ENCODE results near the gene PDSS1.

The PDSS1 gene

DNA sequence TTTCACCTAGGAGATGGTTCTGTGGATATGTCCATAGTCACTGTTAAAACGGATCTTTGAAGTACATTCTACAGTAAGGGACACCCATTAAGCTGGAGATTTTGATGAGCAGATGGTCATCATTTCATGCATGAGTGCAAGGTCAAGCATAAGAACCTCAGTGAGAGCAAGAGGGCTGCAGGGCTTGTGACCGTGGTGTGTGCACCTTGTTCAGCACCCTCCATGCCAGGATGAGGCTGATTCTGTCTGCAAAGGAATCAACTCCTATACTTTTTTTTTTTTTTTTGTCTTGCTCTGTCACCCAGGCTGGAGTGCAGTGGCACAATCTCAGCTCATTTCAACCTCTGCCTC, 17.6 kb downstream of the PDSS1 start:
- no peak for TF ChIP-seq YY1 (IDR thresholded peaks at IDR 0.05; ENCODE audit: low read depth)
- TF ChIP-seq, protein P1, sequence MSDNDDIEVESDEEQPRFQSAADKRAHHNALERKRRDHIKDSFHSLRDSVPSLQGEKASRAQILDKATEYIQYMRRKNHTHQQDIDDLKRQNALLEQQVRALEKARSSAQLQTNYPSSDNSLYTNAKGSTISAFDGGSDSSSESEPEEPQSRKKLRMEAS (IDR thresholded peaks at IDR 0.05) = no peak
- TF ChIP-seq TCF12 (IDR thresholded peaks at IDR 0.05; ENCODE audit: low read depth) = no peak
- TF ChIP-seq, protein P2, sequence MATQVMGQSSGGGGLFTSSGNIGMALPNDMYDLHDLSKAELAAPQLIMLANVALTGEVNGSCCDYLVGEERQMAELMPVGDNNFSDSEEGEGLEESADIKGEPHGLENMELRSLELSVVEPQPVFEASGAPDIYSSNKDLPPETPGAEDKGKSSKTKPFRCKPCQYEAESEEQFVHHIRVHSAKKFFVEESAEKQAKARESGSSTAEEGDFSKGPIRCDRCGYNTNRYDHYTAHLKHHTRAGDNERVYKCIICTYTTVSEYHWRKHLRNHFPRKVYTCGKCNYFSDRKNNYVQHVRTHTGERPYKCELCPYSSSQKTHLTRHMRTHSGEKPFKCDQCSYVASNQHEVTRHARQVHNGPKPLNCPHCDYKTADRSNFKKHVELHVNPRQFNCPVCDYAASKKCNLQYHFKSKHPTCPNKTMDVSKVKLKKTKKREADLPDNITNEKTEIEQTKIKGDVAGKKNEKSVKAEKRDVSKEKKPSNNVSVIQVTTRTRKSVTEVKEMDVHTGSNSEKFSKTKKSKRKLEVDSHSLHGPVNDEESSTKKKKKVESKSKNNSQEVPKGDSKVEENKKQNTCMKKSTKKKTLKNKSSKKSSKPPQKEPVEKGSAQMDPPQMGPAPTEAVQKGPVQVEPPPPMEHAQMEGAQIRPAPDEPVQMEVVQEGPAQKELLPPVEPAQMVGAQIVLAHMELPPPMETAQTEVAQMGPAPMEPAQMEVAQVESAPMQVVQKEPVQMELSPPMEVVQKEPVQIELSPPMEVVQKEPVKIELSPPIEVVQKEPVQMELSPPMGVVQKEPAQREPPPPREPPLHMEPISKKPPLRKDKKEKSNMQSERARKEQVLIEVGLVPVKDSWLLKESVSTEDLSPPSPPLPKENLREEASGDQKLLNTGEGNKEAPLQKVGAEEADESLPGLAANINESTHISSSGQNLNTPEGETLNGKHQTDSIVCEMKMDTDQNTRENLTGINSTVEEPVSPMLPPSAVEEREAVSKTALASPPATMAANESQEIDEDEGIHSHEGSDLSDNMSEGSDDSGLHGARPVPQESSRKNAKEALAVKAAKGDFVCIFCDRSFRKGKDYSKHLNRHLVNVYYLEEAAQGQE (IDR thresholded peaks at IDR 0.05; ENCODE audit: low read depth) = no peak
- TF ChIP-seq TAF1 (IDR thresholded peaks at IDR 0.05; ENCODE audit: low read depth) = no peak
- no peak for TF ChIP-seq EGR1 (IDR thresholded peaks at IDR 0.05)
- no peak for TF ChIP-seq ZBTB7A (IDR thresholded peaks at IDR 0.05; ENCODE audit: low read depth)
- no peak for TF ChIP-seq EP300 (IDR thresholded peaks at IDR 0.05; ENCODE audit: borderline replicate concordance)
- TF ChIP-seq, protein P3, sequence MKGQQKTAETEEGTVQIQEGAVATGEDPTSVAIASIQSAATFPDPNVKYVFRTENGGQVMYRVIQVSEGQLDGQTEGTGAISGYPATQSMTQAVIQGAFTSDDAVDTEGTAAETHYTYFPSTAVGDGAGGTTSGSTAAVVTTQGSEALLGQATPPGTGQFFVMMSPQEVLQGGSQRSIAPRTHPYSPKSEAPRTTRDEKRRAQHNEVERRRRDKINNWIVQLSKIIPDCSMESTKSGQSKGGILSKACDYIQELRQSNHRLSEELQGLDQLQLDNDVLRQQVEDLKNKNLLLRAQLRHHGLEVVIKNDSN (IDR thresholded peaks at IDR 0.05) = no peak
- no peak for TF ChIP-seq CEBPB (IDR thresholded peaks at IDR 0.05)
- TF ChIP-seq FOXM1 (IDR thresholded peaks at IDR 0.05; ENCODE audit: borderline replicate concordance, low read depth) = no peak
- TF ChIP-seq RAD21 (IDR thresholded peaks at IDR 0.05; ENCODE audit: low read depth) = no peak
- TF ChIP-seq NFIC (IDR thresholded peaks at IDR 0.05) = no peak
- no peak for TF ChIP-seq TEAD4 (IDR thresholded peaks at IDR 0.05)

DNA sequence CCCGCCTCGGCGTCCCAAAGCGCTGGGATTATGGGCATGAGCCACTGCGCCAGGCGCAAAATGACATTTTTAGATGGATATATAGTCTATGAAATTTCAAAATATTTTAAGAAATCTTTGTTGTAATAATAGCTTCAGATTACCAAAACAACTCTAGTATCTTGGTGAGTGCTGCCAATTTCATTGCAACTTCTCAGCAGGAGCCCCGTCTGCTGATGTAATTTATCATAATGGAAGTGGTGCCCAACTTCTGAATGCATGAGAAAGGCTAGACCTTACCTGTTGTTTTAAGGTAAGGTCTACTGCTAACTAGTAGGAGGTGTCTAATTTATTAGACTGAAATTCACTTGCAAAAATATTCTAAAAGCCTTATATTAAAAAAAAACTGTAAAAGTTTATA, 20.0 kb downstream of the PDSS1 start:
- TF ChIP-seq EGR1 (IDR thresholded peaks at IDR 0.05) (no peak), TEAD4 (IDR thresholded peaks at IDR 0.05) (no peak), RAD21 (IDR thresholded peaks at IDR 0.05; ENCODE audit: low read depth) (no peak), FOXM1 (IDR thresholded peaks at IDR 0.05; ENCODE audit: borderline replicate concordance, low read depth) (no peak), TAF1 (IDR thresholded peaks at IDR 0.05; ENCODE audit: low read depth) (no peak), ZBTB7A (IDR thresholded peaks at IDR 0.05; ENCODE audit: low read depth) (no peak), CEBPB (IDR thresholded peaks at IDR 0.05) (no peak), YY1 (IDR thresholded peaks at IDR 0.05; ENCODE audit: low read depth) (no peak), CREB1 (IDR thresholded peaks at IDR 0.05; ENCODE audit: low read depth) (no peak), TCF12 (IDR thresholded peaks at IDR 0.05; ENCODE audit: low read depth) (no peak)
- TF ChIP-seq, protein P3 (IDR thresholded peaks at IDR 0.05) = no peak
- TF ChIP-seq, protein P2 (IDR thresholded peaks at IDR 0.05; ENCODE audit: low read depth) = no peak
- TF ChIP-seq, protein P1 (IDR thresholded peaks at IDR 0.05) = no peak

DNA sequence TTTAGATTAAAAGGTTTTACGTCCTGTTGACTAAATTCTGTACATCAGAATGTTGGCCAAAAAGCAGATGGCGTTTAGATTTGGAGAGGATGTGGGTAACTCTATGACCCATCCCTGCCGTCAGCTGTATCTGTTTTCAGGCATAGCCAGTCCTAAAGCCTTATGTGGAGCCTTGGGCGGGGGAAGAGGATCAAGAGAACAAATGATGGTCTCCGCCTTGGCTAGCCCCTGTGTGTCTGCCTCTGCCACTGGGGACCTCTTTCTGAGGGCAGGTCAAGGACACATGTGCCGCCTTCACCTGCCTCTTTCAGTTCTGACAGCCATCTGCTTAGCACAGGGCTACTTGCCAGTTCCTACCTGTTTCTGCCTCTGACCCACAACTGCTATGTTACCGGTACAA, 24.1 kb downstream of the PDSS1 start:
- TF ChIP-seq TCF12 (IDR thresholded peaks at IDR 0.05; ENCODE audit: low read depth) = no peak

DNA sequence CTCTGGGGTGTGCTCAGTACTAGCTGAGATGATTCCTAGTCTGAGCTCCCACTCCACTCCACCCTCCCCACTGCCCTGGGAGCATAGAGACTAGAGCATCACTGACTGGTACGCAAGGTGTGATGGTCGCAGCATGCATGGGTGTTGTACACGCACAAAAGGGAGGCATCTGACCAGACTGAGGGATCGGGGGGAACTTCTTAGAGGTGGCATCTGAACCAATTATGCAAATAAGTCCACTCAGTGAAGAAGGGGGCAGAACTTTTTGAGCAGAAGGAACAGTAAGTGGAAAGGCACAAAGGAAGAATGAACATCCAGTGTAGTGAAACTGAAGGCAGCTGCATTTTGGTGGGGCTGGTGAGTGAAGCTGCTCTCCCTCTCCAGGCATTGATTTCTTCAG, 25.5 kb downstream of the PDSS1 start:
- TF ChIP-seq, protein P2 (IDR thresholded peaks at IDR 0.05; ENCODE audit: low read depth) = no peak
- TF ChIP-seq TEAD4 (IDR thresholded peaks at IDR 0.05) (no peak), TAF1 (IDR thresholded peaks at IDR 0.05; ENCODE audit: low read depth) (no peak), NFIC (IDR thresholded peaks at IDR 0.05) (no peak), ZBTB7A (IDR thresholded peaks at IDR 0.05; ENCODE audit: low read depth) (no peak), YY1 (IDR thresholded peaks at IDR 0.05; ENCODE audit: low read depth) (no peak), FOXM1 (IDR thresholded peaks at IDR 0.05; ENCODE audit: borderline replicate concordance, low read depth) (no peak), EGR1 (IDR thresholded peaks at IDR 0.05) (no peak), CEBPB (IDR thresholded peaks at IDR 0.05) (no peak), EP300 (IDR thresholded peaks at IDR 0.05; ENCODE audit: borderline replicate concordance) (no peak), RAD21 (IDR thresholded peaks at IDR 0.05; ENCODE audit: low read depth) (no peak), CREB1 (IDR thresholded peaks at IDR 0.05; ENCODE audit: low read depth) (no peak), TCF12 (IDR thresholded peaks at IDR 0.05; ENCODE audit: low read depth) (no peak)
- TF ChIP-seq, protein P3 (IDR thresholded peaks at IDR 0.05) = no peak
- TF ChIP-seq, protein P1 (IDR thresholded peaks at IDR 0.05) = no peak

Measured in Ishikawa (cell line).